ENCODE results near the gene SSTR5. TPM values are rescaled to one million over a fixed set of nuclear protein-coding genes. Genes with fewer than 3 reads are reported as not detected.

SSTR5 gene
- total RNA-seq, 1 experiment from 2014 or later = not detected

GRCh38 chr16:1117926-1118325, 45.4 kb downstream of the SSTR5 start:
- BruUV-seq (replicated peaks) = no TSS peak
- intact Hi-C loops (cut with micrococcal nuclease; ENCODE audit: unreplicated experiment) = no loop called here
- Mint-ChIP-seq H3K27me3 (ENCODE audit: unreplicated experiment) (peaks cover 100% of the 10 kb centered on the region), H3K36me3 (ENCODE audit: insufficient read depth, unreplicated experiment) (peaks cover 8% of the 10 kb centered on the region), H3K27ac (ENCODE audit: unreplicated experiment) (no peak overlapping the region), H3K4me3 (ENCODE audit: low read depth, unreplicated experiment) (no peak overlapping the region), H3K4me1 (ENCODE audit: low read depth, unreplicated experiment) (no peaks in the 10 kb centered on the region), H3K9me3 (ENCODE audit: low read depth, unreplicated experiment) (no peaks in the 10 kb centered on the region)
- no peak for TF ChIP-seq CTCF (IDR thresholded peaks at IDR 0.05; ENCODE audit: unreplicated experiment)
- CTCF ChIA-PET = no interaction called here
- no peak for DNase-seq

- CTCF ChIA-PET = no interaction called here
- BruUV-seq (replicated peaks) = no TSS peak
- no peak overlapping the region for H3K4me3 Mint-ChIP-seq (ENCODE audit: low read depth, unreplicated experiment)
- H3K36me3 Mint-ChIP-seq (ENCODE audit: insufficient read depth, unreplicated experiment) = peaks cover 8% of the 10 kb centered on the region
- DNase-seq = no peak
- intact Hi-C loops (cut with micrococcal nuclease; ENCODE audit: unreplicated experiment) = no loop called here
- TF ChIP-seq CTCF (IDR thresholded peaks at IDR 0.05; ENCODE audit: unreplicated experiment) = no peak
- no peaks in the 10 kb centered on the region for H3K4me1 Mint-ChIP-seq (ENCODE audit: low read depth, unreplicated experiment)
- H3K9me3 Mint-ChIP-seq (ENCODE audit: low read depth, unreplicated experiment) = no peaks in the 10 kb centered on the region
- no peak overlapping the region for H3K27ac Mint-ChIP-seq (ENCODE audit: unreplicated experiment)
- peaks cover 100% of the 10 kb centered on the region for H3K27me3 Mint-ChIP-seq (ENCODE audit: unreplicated experiment)
These were observed 46.6 kb downstream of the SSTR5 start for GRCh38 chr16:1119129-1119528.

- Mint-ChIP-seq H3K27me3 (ENCODE audit: unreplicated experiment) (peaks cover 93% of the 10 kb centered on the region), H3K9me3 (ENCODE audit: low read depth, unreplicated experiment) (no peaks in the 10 kb centered on the region), H3K4me3 (ENCODE audit: low read depth, unreplicated experiment) (no peak overlapping the region), H3K36me3 (ENCODE audit: insufficient read depth, unreplicated experiment) (peaks cover 8% of the 10 kb centered on the region), H3K27ac (ENCODE audit: unreplicated experiment) (no peak overlapping the region), H3K4me1 (ENCODE audit: low read depth, unreplicated experiment) (no peaks in the 10 kb centered on the region)
- BruUV-seq (replicated peaks) = no TSS peak
- DNase-seq = peak; percentile 42
- intact Hi-C loops (cut with micrococcal nuclease; ENCODE audit: unreplicated experiment) = no loop called here
- CTCF ChIA-PET = no interaction called here
- no peak for TF ChIP-seq CTCF (IDR thresholded peaks at IDR 0.05; ENCODE audit: unreplicated experiment)
These were observed 47.4 kb downstream of the SSTR5 start for GRCh38 chr16:1119766-1120576.

GRCh38 chr16:1120577-1120941, 48.0 kb downstream of the SSTR5 start:
- no peak for TF ChIP-seq CTCF (IDR thresholded peaks at IDR 0.05; ENCODE audit: unreplicated experiment)
- CTCF ChIA-PET = no interaction called here
- Mint-ChIP-seq H3K4me3 (ENCODE audit: low read depth, unreplicated experiment) (no peak overlapping the region), H3K27me3 (ENCODE audit: unreplicated experiment) (peaks cover 90% of the 10 kb centered on the region), H3K4me1 (ENCODE audit: low read depth, unreplicated experiment) (no peaks in the 10 kb centered on the region), H3K36me3 (ENCODE audit: insufficient read depth, unreplicated experiment) (peaks cover 8% of the 10 kb centered on the region), H3K27ac (ENCODE audit: unreplicated experiment) (no peak overlapping the region), H3K9me3 (ENCODE audit: low read depth, unreplicated experiment) (no peaks in the 10 kb centered on the region)
- no TSS peak for BruUV-seq (replicated peaks)
- intact Hi-C loops (cut with micrococcal nuclease; ENCODE audit: unreplicated experiment) = no loop called here
- DNase-seq = no peak
